Dermis microvascular lymphatic vessel endothelial cell (primary cell): Measurements from ENCODE around the gene PRR20B. TPM values are rescaled to one million over a fixed set of nuclear protein-coding genes. Genes with fewer than 3 reads are reported as not detected.
"Not testable (repeated sequence)": the region's sequence is repeated elsewhere in the genome, so short reads cannot be mapped to it uniquely, and the experiment has no call there.

Experiments used
- DNase-seq, 2 donors: peaks; one replicate each; pipeline versions ENCODE4 v3.0.0 to v3.0.0-alpha.2; 2010; ENCODE audit warnings: low read depth in 2 of 2
- total RNA-seq: library from RNA; depleted of rRNA; stranded (reverse); fragments of >200 nt; gene quantifications from 2 replicates; pipeline ENCODE4 v1.2.1, GENCODE V29; 2014

The PRR20B gene
- not detected in 2 replicates for total RNA-seq

DNA sequence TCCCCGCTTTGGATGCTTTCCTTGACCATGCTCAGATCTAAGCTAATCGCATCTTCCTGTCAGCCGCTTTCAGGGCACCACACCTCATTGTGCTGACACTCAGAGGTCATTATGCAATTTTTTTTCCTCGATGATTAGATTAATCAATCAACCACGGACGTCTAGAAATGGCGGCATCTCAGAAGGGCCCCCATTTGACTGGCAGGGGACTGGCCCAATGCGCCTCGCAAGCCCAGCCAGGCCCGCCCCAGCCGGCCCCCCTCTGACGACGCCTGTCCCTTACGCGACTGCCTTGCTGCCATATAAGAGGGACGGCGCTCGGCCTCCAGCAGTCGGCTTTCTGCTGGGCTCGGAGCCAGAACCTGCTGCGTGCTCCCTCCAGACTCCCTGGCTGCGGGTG, at the start of gene PRR20B:
PRR20B (plus strand) TSS at position 301 of the 400 bp plus-strand sequence. CDS start 387 bp downstream, outside the sequence.
- DNase-seq = not testable (repeated sequence)

DNA sequence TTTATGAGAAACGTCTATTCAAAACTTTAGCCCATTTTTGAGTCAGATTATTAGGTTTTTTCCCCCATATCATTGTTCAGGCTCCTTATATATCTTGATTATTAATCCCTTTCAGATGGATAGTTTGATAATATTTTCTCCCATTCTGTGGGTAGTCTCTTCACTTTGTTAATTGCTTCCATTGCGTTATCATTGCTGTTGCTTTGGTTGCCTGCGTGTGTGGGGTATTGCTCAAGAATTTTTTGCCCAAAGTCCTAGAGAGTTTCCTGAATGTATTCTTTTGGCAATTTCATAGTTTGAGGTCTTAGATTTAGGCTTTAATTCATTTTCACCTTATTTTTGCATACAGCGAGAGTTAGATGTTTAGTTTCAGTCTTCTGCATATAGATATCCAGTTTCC, 32.3 kb upstream of the PRR20B start:
- no peak for DNase-seq

DNA sequence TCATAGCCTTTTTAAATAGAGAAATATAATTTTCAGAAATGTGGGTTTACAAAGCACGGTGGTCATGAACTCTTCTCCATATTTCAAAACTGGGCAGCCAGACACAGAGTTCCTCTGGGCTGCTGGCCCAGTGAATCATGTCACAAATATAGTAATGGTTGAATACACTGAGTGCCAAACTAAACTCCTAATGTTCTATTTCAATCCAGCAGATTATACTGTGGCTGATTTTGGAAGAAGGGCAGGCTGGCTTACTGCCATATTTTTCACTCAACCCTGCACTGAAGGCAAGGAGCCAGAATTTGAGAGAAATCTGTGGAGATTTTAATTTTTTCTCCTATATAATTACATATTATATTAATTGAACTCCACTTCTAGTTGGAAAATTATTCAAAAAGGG, 23.6 kb upstream of the PRR20B start:
- DNase-seq = no peak

DNA sequence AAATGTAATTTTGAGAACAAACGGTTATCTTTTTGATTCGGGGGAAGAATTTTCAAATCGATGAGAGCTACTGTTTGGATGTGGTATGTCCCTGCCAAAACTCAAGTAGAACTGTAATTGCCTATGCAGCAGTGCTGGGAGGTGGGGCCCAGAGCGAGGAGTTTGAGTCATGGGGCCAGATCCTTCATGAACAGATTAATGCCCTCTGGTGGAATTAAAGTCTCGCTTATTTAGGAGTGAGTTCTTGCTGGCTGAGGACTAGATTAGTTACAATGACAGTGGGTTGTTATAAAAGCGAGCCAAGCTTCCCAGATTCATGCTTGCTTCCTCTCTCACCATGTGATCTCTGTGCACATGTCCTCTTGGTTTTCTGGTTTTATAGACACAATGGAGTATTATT, 18.4 kb upstream of the PRR20B start:
- no peak for DNase-seq

DNA sequence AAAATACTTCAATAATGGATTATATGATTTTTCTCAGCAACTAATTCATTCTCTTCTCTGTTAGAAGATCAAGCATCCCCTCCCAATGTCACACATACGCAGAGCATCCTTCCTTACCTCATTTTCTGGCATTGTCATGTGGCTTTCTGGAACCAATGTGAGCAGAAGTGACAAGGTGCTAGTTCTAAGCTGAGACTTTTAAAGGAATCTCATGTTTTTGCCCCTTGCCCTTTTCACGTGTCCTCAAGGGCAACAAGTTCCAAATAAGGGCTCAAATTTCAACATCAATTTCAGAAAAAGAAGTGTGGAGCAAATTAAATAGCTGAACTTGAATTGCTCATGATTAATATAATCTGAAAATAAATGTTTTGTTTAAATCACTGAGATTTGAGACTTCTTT, 11.2 kb upstream of the PRR20B start:
- DNase-seq = no peak

DNA sequence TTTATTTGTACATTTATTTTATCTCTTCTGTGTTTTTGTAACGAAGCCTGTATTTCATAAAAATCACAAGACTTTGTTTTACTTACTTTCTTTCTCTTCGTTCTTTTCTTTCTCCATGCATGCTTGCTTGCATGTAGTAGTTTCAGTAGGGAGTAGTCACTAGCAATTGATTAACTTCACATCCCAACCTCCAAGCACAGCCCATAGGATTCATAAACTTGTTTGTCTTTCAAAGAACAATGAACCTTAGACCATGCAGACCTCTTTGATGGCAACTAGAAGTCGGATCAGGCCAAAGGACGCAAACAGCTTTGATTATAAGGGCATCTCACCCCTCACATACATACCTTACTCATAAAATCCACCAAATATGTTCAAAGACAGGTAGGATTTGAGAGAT, 9.7 kb upstream of the PRR20B start:
- DNase-seq = no peak

DNA sequence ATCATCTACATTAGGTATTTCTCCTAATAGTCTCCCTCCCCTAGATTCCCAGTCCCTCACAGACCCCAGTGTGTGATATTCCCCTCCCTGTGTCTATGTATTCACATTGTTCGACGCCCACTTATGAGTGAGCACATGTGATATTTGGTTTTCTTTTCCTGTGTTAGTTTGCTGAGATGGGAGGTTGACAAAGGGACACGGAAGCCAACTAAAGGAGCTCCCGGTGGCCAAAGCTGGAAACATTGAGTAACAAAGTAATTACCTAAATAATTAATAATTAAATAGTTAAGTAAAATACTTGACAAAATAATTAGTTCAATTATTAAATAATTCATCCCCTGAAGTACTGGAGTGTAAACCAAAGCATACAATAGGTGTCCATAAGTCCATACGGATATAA, 8.3 kb upstream of the PRR20B start:
- DNase-seq = no peak

DNA sequence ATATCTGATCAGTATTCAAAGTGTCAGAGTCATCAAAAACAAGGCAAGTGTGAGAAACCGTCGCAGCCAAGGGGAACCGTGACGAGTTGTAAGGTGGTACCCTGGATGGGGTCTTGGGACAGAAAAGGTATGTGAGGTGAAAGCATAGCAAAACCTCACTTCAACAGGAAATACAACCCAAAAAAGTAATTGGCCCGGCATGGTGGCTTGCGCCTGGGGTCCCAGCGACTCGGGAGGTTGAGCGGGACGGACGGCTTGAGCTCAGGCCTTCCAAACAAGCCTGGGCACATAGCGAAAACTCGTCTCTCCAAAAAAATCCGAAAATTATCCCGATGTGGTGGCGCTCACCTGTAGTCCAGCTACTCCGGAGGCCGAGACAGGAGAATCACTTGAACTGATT, 7.5 kb upstream of the PRR20B start:
- DNase-seq = not testable (repeated sequence)

DNA sequence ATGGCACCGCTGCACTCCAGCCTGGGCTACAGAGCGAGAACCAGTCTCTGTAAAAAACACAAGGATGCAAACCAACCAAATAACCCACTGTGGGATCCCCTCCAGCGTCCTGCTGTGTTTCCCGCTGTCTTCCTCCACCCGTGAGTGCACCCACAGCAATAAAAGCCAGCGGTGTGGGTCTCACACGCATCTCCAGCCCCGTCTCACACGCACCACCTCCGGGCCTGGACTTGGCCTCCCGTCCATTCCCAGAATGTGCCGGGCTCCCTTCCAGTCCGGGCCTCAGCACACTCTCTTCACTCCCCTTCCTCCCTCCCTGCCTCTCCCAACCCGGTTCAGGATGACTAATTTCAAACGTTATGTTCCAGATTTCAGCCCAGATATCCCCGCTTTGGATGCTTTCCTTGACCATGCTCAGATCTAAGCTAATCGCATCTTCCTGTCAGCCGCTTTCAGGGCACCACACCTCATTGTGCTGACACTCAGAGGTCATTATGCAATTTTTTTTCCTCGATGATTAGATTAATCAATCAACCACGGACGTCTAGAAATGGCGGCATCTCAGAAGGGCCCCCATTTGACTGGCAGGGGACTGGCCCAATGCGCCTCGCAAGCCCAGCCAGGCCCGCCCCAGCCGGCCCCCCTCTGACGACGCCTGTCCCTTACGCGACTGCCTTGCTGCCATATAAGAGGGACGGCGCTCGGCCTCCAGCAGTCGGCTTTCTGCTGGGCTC, 6.9 kb upstream of the PRR20B start, which contains the start of gene PRR20A:
PRR20A (plus strand) TSS at position 684 of the 734 bp plus-strand sequence. CDS start 387 bp downstream, outside the sequence.
- DNase-seq = not testable (repeated sequence)

DNA sequence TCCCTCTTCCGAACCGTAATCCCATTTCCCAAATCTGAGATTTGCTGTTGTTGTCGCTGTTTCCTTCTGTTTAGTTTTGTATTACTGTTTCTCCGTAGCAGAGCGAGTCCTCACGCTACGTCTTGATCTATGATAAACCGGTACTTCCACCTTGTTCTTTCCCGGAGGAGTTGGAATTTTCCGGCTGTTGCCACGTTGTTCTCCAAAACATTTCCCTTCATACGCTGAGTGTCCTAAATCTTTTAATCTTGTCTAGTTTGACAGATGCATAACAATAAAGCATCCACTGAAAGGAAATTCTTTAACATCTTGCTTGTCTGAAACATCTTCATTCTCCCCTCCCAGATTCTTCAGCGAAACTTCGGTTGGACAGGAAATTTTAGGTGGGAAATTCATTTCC, 818 bp downstream of the PRR20B start:
- not testable (repeated sequence) for DNase-seq

DNA sequence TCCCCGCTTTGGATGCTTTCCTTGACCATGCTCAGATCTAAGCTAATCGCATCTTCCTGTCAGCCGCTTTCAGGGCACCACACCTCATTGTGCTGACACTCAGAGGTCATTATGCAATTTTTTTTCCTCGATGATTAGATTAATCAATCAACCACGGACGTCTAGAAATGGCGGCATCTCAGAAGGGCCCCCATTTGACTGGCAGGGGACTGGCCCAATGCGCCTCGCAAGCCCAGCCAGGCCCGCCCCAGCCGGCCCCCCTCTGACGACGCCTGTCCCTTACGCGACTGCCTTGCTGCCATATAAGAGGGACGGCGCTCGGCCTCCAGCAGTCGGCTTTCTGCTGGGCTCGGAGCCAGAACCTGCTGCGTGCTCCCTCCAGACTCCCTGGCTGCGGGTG, 6.5 kb downstream of the PRR20B start, which contains the start of gene PRR20C:
PRR20C (plus strand) TSS at position 301 of the 400 bp plus-strand sequence. CDS start 387 bp downstream, outside the sequence.
- DNase-seq = not testable (repeated sequence)

DNA sequence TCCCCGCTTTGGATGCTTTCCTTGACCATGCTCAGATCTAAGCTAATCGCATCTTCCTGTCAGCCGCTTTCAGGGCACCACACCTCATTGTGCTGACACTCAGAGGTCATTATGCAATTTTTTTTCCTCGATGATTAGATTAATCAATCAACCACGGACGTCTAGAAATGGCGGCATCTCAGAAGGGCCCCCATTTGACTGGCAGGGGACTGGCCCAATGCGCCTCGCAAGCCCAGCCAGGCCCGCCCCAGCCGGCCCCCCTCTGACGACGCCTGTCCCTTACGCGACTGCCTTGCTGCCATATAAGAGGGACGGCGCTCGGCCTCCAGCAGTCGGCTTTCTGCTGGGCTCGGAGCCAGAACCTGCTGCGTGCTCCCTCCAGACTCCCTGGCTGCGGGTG, 13.0 kb downstream of the PRR20B start, which contains the start of gene PRR20D:
PRR20D (plus strand) TSS at position 301 of the 400 bp plus-strand sequence. CDS start 387 bp downstream, outside the sequence.
- not testable (repeated sequence) for DNase-seq

DNA sequence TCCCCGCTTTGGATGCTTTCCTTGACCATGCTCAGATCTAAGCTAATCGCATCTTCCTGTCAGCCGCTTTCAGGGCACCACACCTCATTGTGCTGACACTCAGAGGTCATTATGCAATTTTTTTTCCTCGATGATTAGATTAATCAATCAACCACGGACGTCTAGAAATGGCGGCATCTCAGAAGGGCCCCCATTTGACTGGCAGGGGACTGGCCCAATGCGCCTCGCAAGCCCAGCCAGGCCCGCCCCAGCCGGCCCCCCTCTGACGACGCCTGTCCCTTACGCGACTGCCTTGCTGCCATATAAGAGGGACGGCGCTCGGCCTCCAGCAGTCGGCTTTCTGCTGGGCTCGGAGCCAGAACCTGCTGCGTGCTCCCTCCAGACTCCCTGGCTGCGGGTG, 19.6 kb downstream of the PRR20B start, which contains the start of gene PRR20E:
PRR20E (plus strand) TSS at position 301 of the 400 bp plus-strand sequence. CDS start 387 bp downstream, outside the sequence.
- DNase-seq = not testable (repeated sequence)

DNA sequence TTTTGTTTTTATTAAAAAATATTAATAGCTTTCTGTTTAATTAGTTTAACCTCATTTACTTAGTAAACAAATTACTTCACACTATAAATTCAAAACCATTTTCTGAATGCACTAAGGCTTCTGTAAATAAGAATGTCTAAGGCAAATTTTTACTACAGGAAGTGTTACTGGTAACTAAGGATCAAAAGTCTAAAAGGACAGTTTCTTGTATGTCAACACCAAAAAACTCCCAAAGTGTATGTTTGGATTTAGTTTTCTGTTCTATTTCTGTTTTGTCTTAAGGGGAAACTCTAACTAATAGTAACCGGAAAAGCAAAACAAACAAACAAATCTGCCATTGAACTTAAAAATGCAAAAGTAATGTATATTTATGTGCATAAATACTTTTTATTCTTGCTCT, 44.4 kb downstream of the PRR20B start:
- DNase-seq = no peak

Other genes with a start within 250 kb of the PRR20B start
- not detected in 2 replicates for gene PRR20A, start 6.6 kb upstream of the PRR20B start, total RNA-seq
- not detected in 2 replicates for gene PRR20C, start 6.6 kb downstream of the PRR20B start, total RNA-seq
- gene PRR20D, start 13.1 kb downstream of the PRR20B start, total RNA-seq = not detected in 2 replicates
- not detected in 2 replicates for gene PRR20E, start 19.7 kb downstream of the PRR20B start, total RNA-seq